ENCODE results near the gene IL36A.

IL36A gene

DNA sequence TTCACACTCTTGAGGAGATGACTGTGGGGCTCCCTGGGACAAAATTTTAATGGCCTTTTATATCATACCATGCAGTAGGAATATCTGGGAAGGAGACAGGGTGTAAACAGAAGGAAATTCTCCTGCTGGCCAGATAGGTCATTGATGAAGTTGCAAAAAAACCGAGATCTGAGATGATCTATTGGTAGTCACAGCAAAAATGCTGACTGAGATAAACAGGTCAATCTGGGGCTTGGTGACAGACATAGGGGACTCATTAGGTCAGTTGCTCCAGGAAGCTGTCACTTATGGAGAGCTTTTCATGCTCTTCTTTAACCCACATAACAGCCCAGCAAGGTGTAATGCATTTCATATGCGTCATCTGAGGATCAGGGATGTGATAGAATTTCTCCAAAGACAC is 2.6 kb upstream of the IL36A start:
- DNase-seq = no peak

DNA sequence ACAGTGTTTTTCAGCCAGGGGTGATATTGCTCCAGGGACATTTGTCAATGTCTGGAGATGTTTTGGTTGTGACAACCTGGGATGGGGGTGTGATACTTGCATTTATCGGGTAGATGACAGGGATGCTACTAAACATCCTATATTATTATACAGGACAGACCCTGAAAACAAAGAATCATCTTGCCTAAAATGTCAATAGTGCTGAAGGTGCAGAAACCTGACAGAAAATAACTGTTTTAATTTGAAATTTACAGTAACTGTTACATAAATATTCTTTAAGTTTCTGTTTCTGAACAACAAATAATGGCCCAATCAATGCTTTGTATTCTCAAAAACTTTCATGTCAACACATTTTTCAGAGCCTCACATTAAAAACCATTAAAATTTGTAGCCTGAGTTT is 2.0 kb downstream of the IL36A start:
- DNase-seq = no peak

DNA sequence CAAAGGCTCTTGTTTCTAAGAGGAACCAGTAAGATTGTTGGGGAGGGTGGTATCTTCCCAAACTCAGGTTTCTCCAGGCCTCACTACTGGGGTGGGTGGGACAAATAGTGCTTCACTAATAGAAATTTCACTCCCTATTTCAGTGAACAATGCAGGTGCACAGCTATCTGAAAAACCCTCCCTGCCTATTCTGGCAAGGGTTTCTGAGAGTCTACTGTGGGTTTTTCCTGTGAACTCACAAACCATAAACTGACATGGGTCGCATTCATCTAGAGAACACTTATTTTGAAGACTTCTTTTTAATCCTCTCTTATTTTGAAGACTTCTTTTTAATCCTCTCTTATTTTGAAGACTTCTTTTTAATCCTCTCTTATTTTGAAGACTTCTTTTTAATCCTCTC is 4.4 kb downstream of the IL36A start:
- DNase-seq = no peak

DNA sequence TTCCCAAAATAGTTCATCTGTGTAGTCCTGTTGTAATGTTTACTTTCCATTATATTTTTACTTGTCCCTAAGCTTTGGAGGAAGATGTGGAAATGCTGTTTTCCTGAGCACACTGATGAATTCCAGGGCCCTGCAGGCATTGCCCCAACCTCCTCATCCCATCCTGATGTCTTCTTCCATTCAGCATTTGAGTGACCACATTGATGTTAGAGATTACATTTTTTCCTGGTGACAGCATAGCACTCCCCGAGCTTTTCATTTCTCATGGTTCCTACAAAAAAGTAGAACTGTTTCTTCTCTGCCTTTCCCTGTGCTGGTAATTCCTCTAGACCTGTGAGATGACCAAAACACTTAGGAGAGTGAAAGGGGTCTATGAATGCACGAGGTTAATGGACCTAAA is 4.8 kb downstream of the IL36A start:
- DNase-seq = no peak

DNA sequence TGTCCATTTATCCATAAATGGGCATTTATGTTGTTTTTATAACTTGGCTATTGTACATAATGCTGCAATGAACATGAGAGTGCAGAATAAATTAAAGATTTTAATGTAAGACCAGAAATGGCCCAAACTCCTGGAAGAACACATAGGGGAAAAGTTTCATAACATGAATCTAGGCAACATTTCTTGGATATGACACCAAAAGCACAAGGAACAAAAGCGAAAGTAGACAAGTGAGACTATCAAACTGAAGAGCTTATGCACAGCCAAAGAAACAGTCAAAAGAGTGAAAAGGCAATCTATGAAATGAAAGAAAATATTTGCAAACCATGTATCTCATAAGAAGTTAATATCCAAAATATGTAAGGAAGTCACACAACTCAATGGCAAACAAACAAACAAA is 5.8 kb downstream of the IL36A start:
- DNase-seq = no peak

DNA sequence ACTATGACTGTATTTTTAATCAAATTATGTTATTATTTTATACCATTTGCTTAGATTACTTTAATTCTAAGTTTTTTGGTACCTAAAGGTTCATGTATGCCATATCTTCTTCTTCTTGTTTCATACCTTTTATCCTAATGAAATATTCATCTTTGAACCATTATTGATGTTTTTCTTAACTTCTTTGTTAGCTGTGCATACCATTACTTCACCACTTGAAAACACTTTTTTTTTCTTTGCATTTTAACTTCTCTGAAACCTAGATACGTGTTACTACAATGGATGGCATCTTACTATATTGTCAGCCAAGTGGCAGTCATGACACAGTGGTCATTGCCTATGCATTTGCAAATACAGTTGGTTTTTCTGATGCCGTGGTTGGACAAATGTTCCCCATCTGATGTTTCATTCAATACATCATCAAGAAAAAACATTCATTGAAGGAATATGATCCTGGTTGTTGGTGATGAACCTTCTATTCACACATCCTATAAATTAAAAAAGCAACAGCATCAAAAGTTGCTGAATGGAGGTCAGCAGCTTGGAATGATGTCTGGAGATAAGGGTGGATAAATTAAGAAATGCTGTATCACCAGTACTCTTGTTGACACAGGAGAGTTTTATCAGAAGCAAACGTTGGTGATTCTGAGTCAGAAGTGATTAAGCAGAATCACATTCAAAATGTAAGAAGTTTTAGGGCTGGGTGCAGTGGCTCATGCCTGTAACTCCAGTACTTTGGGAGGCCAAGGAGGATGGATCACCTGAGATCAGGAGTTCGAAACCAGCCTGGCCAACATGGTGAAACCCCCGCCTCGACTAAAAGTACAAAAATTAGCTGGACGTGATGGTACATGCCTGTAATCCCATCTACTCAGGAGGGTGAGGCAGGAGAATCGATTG is 7.4 kb downstream of the IL36A start:
- no peak for DNase-seq

DNA sequence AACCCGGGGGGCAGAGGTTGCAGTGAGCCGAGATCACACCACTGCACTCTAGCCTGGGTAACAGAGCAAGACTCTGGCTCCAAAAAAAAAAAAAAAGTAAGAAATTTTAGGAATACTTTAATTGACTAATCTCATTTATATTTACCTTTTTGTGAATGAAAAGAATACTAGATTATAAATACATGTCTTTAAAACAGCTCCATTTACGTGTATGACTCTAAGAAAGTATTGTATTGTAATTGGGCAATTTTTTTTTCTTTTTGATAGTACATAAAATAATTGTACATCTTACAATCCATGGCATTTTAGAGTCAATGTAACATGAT is 8.0 kb downstream of the IL36A start:
- DNase-seq = no peak

DNA sequence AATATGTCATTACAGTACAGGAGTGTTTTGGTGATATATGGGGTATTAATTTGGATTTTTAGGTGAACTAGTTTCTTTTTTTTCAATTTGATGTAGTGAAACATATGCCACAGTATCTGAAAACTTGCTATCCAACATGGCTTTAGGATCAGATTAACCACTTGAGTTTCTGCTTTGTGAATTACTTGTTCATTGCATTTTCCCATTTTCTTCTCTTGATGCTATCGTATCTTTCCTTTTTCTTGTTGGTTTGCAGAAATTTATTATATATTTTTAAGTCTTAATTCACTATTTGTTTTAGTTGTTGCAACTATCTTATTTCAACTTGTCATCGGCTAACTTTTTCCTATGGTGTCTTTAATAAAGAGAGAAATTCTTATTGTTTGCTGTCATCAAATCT is 8.8 kb downstream of the IL36A start:
- DNase-seq = no peak

DNA sequence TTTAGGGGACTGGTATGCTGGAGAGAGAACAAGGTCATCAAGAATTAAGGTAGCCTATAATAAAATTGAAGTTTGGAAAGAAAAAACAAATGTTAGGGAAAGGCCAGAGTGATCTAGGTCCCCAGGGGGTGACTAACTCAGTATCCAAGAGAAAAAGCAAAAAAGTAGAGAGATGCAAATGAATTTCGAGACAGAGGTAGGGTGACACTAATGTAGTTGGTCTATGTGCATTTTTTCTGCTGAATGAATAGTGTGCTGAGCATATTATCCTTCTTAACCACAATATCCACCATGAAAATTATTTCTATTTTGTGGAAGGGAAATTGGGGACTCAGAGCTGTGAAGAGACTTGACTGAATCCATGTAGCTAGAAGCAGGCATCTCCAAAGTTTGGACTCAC is 9.8 kb downstream of the IL36A start:
- DNase-seq = no peak

DNA sequence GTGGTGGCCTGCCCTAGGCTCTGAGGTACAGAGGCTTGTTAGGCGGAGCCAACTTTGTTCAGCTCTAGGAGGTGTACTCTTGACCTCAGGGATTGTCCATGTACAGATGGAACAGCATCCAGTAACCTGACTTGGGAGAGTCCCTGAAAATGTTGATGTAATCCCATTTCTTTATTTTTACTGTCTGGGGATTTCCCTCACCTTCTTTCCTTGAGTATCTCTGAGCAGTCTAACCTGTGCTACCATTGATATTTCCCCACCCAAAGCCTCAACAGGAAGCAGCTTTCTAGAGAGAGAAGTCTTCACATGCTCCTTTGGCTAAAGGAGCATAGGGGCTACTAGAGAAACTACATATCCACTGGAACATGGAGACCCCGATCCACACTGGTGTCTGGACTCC is 10.4 kb downstream of the IL36A start:
- DNase-seq = no peak

DNA sequence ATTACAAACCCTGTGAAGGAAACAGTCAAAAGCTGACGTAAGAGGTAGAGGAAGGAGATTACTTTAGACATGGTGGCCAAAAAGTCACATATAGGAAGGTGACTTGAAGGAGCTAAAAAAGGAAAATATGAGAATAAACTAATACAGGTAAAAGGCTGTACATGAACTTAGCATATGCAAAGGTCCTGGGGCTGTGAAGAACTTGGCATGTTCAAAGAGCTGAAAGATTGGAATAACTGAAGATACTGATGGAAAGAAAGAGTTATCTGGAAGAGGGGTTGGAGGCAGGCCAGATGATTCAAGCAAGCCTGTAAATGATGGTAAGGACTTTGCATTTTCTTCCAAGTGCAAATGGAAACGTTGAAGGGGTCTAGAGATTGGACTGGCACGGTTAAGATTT is 13.2 kb downstream of the IL36A start:
- no peak for DNase-seq

DNA sequence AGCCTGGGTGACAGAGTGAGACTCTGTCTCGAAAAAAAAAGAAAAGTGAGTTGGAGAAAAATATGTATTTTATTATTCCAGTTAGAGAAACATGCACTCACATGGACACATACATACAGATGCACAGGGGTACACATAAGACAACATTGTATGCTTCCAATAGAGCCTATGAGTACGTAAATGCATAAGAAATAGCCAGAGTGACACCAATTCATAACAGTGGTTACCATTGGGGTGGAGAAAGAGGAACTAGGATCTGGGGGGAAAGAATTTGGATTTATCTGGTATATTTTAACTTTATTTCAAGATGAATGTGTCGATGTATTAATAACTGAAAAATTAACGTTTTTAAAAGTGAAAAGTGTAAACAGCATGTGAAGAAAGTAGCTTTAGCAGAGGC is 16.1 kb downstream of the IL36A start:
- no peak for DNase-seq

DNA sequence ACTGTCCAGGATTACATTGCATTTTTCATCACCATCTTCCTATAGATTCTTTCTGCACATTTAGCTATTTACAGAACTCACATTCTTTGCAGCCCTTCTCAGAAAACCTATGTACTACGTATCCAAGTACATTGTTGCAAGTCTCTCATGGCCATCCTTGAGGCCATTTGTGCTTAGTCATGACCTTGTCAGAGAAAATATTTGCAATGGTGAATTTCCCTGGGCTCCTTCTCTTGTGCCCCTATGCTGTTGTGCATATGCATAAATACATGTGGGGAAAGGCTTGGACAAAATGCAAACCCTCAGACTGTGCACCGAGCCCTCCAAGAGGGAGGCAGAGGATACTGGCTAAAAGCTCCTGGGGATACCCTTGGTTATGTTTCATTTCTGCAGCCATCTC is 19.5 kb downstream of the IL36A start:
- DNase-seq = no peak

DNA sequence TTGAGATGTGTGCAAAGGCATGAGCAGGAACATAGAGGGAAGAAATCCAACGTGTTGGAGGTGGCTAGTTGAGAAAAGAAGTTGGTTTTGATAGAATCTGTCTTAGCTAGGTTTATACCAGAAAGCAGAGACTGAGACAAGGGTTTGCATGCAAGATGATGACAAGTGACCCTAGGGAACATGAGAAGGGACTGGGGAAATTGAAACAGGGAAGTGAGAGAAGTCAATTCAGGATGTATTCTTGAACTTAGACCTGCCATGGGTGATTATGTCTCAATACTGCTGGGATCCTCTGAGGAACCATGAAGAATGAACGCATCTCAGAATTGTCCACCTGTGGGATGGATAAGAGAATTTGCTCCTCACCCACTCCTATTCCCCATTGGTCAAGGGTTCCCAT is 20.5 kb downstream of the IL36A start:
- DNase-seq = no peak

DNA sequence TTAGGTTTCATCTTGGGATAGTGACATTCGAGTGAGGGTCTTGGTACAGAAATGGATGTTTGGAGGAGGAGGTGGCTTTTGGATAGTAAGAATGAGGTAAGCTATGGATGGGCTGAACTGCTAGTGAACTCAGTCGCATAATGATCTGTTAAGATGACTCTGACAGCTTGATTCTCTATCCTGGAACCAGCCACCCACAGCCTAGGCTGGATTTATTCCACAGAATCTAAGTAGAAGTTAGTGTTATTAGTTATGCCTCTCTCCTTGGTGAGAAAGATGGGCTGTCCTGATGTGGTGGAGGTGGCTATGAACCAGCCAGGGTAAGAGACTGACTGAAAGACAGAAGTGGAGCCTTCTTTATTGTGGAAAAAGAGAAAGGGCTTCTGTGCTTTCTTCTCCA is 22.4 kb downstream of the IL36A start:
- DNase-seq = no peak

DNA sequence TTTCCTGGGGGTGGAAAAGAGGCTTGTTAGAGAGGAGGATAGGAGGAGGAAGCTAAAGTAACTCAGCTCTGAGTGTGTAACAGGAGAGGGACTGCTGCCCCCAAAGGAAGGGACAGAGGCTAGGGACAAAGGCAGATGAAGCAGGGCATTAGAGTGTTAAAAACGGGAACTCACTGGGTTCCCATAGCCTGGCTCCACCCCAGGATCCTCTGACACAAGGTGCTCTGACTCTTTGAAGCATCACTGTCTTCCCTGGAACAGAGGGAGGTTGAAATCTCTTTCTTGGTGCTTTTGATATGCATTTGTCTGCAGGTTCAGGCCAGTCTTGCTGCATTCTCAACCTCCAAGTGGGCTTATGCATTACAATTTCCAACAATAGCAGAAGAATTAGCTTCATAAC is 22.9 kb downstream of the IL36A start:
- DNase-seq = no peak

DNA sequence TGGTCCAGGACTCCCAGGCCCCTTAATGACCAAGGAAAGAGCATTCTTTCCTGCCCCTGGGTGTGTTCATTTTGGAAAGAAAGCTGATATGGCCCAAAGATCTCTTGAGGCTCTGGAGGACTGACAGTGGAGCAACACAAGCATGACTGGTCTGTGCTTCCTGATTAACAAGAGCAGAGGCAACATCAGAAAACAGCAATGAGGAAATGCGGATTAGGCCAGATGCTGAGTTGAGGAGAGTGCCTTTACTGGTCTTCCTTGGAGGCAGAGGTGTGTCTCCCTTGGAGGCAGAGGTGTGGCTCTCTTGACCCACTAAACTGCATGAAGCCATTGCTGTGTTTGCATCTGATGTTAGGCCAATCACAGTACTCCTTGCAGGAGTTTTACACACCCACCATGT is 27.5 kb downstream of the IL36A start:
- DNase-seq = no peak

DNA sequence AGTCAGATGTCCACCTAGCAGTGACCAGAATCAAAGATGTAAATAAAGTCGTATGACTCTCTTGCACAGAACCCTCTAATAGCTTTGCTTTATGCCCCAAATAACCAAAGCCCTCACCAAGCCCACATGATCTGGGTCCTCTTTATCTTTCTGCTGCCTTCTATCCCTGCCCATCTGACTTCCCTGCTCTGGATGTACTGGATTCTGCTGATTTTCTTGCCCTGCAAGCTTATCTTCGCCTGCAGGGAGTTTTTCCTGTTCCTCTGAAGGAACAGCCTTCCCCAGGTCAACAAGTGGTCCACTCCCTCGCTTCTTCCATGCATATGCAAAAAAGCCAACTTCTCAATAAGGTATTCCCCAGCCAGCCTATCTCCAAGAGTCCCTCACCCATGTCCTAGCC is 28.8 kb downstream of the IL36A start:
- no peak for DNase-seq

DNA sequence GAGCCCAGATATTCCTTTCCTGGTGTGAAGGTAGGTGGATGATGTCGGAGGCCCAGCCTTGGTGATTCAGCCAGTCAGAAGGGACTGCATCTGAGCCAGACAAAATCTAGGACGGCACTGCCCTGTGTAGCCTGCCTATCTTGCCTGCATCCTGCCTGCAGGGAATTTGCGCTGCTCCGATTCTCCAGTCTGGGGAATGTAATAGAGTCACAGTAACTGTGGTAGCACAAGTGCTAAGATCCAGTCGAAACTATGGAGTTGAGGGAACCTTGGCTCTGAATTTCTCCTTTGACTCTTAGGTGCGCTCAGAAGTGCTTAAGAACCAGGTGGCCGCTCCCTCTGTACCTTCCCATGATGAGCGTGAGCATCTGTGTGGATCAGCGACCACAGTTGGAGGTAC is 31.5 kb downstream of the IL36A start:
- DNase-seq = no peak

DNA sequence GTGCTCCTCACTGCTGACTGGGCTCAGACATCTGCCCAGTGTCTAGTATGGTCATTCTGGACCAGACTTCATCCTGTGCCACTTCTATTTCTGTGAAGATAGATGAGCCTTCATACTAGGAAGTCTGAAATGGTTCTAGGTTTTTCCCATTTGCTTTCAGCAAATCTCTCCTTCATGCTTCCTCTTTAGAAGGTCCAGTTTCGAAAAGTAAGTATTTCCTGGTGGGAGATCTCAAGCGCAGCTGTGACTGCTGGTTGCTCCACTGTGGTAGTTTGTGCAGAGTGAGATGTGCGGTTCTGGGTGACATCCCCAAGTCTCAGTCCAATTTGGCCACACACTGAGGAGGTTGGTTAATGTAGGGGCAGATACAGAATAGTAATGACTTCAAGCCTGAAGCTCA is 33.0 kb downstream of the IL36A start:
- no peak for DNase-seq

DNA sequence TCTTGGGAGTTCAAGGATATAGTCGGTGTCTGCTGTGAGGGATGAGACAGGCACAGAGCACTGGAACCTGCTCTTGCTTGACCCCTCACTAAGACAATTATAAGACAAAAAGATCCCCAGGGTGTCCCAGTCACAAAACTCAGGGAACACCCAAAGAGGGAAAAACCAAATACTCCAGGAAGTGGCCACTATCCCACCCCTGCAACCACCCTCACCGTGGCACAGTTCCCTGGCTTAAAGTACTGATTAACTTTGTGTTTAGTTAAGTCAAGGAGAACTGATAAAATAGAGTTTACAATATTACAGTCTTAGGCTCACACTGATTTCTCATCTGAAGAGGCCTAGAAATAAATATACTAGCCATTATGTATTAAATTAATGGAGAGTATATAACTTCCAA is 33.9 kb downstream of the IL36A start:
- no peak for DNase-seq

DNA sequence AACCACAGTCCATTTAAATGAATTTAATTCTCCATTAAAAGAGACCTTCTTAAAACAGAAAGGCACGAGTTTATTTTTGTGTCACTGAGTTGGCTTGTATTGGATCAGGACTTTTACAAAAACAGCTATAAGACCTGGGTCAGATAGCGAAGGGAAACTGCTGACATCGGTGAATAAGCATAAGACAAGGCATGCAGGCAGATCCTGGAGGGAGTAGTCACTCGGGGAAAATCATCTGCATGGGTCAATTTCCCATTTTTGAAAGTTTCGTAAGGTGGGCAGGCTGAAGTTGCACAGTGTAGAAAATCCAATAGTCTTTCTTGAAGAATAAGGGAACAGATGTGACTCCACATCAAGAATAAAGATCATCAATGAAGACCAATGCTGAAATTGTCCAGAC is 34.5 kb downstream of the IL36A start:
- DNase-seq = no peak

DNA sequence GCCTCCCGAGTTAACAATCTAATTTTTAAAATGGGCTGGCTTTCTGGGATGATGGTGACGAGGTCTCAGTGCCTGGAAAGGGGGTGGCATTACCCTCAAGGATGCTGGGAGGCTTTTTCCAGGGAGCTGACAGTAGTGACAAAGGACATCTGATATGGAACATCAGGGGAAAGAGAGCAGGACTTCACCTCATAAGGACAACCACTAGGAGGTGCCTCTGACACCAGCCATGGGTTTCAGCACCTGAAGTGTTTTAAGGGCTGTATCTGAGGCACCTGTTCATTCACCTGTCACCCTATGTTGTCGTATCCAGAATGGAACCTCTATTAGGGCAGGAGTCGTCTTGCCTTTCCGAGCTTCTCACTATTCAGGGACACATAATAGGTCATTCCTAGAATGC is 36.6 kb downstream of the IL36A start:
- DNase-seq = no peak

DNA sequence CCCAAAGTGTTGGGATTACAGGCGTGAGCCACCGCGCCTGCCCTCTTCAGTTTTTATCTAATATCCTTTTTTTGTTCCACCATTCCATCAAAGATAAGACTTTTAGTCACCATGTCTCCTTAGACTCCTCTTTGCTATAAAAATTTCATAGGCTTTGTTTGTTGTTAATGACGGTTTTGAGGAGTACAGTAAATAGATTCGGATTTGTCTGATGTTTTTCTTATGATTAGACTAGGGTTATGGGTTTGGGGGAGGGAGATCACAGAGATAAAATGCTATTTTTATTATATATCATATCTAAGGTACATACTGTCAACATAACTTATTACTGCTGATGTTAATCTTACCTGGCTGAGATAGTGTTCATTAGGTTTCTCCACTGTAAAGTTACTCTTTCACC is 41.2 kb downstream of the IL36A start:
- DNase-seq = no peak
